Psoas muscle (tissue), 8 donors: ENCODE results near the gene MOK. TPM values are rescaled to one million over a fixed set of nuclear protein-coding genes. Genes with fewer than 3 reads are reported as not detected.
"Not testable (repeated sequence)": the region's sequence is repeated elsewhere in the genome, so short reads cannot be mapped to it uniquely, and the experiment has no call there.

ENCODE experiments used
- ATAC-seq, 4 donors: fragments of 200-7000 bp; cut with Tn5 transposase; one replicate each; pipeline ENCODE4 v1.9.1; 2020; ENCODE audit warnings: moderate library complexity in 3 of 4, mild to moderate bottlenecking in 2 of 4
- DNase-seq, 2 donors: peaks; one replicate each; pipeline ENCODE4 v3.0.0-alpha.2; 2020
- H3K27ac ChIP-seq: fragments of 200-600 bp; one replicate; pipeline ENCODE4 v1.8.0; 2022
- H3K27me3 ChIP-seq, 3 donors: fragments of 200-600 bp in 1 of 3; one replicate each; pipeline versions ENCODE4 v1.6.1 to v1.8.0; 2013 to 2022; ENCODE audit warnings: low read length in 2 of 3, mild to moderate bottlenecking in 2 of 3, moderate library complexity in 1 of 3; ENCODE audit not compliant: insufficient read depth in 3 of 3
- H3K36me3 ChIP-seq, 2 donors: fragments of 200-600 bp in 1 of 2; one replicate each; pipeline versions ENCODE4 v1.6.1 to v1.8.0; 2013 to 2022; ENCODE audit warnings: low read depth in 1 of 2, mild to moderate bottlenecking in 1 of 2, moderate library complexity in 1 of 2; ENCODE audit not compliant: insufficient read depth in 1 of 2
- H3K4me1 ChIP-seq: fragments of 200-600 bp; one replicate; pipeline ENCODE4 v1.8.0; 2022
- H3K4me3 ChIP-seq: fragments of 200-600 bp; one replicate; pipeline ENCODE4 v1.8.0; 2022; ENCODE audit warnings: mild to moderate bottlenecking
- H3K9me3 ChIP-seq: fragments of 200-600 bp; one replicate; pipeline ENCODE4 v1.8.0; 2022
- CTCF ChIP-seq: fragments of 200-600 bp; IDR thresholded peaks from one replicate; pipeline ENCODE4 v1.8.0; 2022; ENCODE audit warnings: antibody characterized with exemption
- WGBS, 3 donors: extraction: QIAGEN DNeasy Blood & Tissue Kit; methylation state at CpG; one replicate each; pipeline versions ENCODE4 v1.1.6 to v1.1.7; 2013; 5-methylcytosine and 5-hydroxymethylcytosine counted together
- intact Hi-C, 2 donors: fragments of 100-400 bp; cut with DNase I; formaldehyde crosslinking; loops; one replicate each; pipeline versions ENCODE4 v1.11.0 to v1.14.2; 2022
- polyA plus RNA-seq, 3 donors: library from polyadenylated mRNA; stranded (reverse); fragments of 200-250 nt; gene quantifications; one replicate each; pipeline ENCODE4 v1.2.3, GENCODE V29; 2013
- total RNA-seq, 4 donors: library from RNA; stranded (reverse); fragmentation: NEBNext Ultra II Directional in 2 of 4; extraction: Animal tissue kit (Norgen Biotek cat#: 25700) in 2 of 4; gene quantifications; one replicate each; pipeline versions ENCODE4 v1.2.1 to v1.2.4, GENCODE V29; 2021 to 2023
- donor health status: healthy with polysubstance abuse.
- donor health status: DM: no; HTN: no; CAD: no; lungs with moderate emphysema.
- donor health status: Bipolar disorder and iron deficiency.
- donor health status: healthy.
- donor health status: DM: yes; HTN: yes; CAD: no.
- donor health status: DM: no; HTN: no; CAD: no.
- donor health status: DM: no; HTN: no; CAD: no.
- donor health status: DM: yes; HTN: yes; CAD: no.

MOK gene
- total and polyA plus RNA-seq, 7 donors = 1.8 to 11.1 (median 3.4) TPM

GRCh38 chr14:102249041-102249440 lies 55.9 kb downstream of the MOK start:
- Histone ChIP-seq H3K9me3 (no peaks in the 10 kb centered on the region), H3K27ac (no peak overlapping the region), H3K36me3 (no peaks in the 10 kb centered on the region), H3K4me1 (no peaks in the 10 kb centered on the region), H3K27me3 (no peaks in the 10 kb centered on the region), H3K4me3 (no peak overlapping the region)
- intact Hi-C loops = no loop called here
- TF ChIP-seq CTCF = no peak
- 88 to 93% (median 89%) methylated on average over 12 of the region's 12 CpGs for WGBS, 3 donors
- ATAC-seq (no peak), DNase-seq (no peak)

DNA sequence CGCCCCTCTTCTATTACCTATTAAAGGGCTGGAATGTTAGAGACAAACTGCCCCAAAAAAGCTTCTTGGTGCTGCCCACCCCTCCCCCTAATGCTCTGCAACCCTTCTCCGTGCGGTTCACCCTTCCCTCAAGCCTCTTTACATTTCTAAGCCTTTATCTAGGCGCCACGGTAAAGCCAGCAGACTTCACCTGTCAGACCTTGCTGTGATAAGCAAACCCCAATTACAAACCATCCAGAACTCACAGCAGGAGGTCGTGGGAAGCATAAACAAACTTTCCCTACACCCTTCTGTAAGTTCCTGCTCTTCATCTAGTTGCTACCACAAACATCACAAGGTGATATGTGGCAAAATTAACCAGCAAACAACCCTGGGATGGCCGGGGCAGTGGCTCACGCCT lies 56.8 kb downstream of the MOK start:
- Histone ChIP-seq H3K4me1 (no peaks in the 10 kb centered on the region), H3K4me3 (no peak overlapping the region), H3K27ac (no peak overlapping the region), H3K9me3 (no peaks in the 10 kb centered on the region), H3K36me3 (no peaks in the 10 kb centered on the region), H3K27me3 (no peaks in the 10 kb centered on the region)
- TF ChIP-seq CTCF = no peak
- WGBS, 3 donors = 81 to 85% (median 82%) methylated on average over 8 of the region's 8 CpGs
- ATAC-seq (no peak), DNase-seq (no peak)
- intact Hi-C loops = no loop called here

- Histone ChIP-seq H3K27ac (no peak overlapping the region), H3K4me3 (no peak overlapping the region), H3K36me3 (no peaks in the 10 kb centered on the region), H3K9me3 (no peaks in the 10 kb centered on the region), H3K4me1 (no peaks in the 10 kb centered on the region), H3K27me3 (no peaks in the 10 kb centered on the region)
- TF ChIP-seq CTCF = no peak
- no peak for DNase-seq
- intact Hi-C loops = no loop called here
- WGBS, 3 donors = 63 to 71% (median 65%) methylated on average over 9 of the region's 9 CpGs
- no peak for ATAC-seq
These were observed 58.9 kb downstream of the MOK start for GRCh38 chr14:102246071-102246470.

- H3K27me3 ChIP-seq, H3K36me3 ChIP-seq, H3K27ac ChIP-seq, H3K4me1 ChIP-seq, H3K9me3 ChIP-seq, ATAC-seq, H3K4me3 ChIP-seq, intact Hi-C loops, DNase-seq: not testable (repeated sequence)
- 95 to 99% (median 99%) methylated on average over 4 of the region's 4 CpGs for WGBS, 3 donors
These were observed 61.2 kb downstream of the MOK start for GRCh38 chr14:102243795-102244194.

DNA sequence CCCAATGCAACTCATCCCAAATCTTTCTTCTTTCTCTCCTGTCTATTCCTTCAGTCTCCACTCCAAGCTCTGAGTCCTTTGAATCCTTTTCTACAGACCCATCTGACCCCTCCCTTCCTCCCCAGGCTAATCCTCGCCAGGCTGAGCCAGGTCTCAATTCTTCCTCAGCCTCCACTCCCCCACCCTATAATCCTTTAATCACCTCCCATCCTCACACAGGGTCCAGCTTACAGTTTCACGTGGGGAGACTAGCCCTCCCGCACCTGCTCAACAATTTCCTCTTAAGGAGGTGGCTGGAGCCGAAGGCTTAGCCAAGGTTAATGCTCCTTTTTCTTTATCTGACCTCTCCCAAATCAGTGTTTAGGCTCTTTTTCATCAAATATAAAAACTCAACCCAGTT lies 63.8 kb downstream of the MOK start:
- 75 to 85% (median 78%) methylated on average over 4 of the region's 4 CpGs for WGBS, 3 donors
- intact Hi-C loops = no loop called here
- no peak for TF ChIP-seq CTCF
- ATAC-seq (no peak), DNase-seq (no peak)
- H3K9me3 ChIP-seq = no peaks in the 10 kb centered on the region
- no peak overlapping the region for H3K4me3 ChIP-seq
- no peaks in the 10 kb centered on the region for H3K4me1 ChIP-seq
- H3K27me3 ChIP-seq = no peaks in the 10 kb centered on the region
- no peaks in the 10 kb centered on the region for H3K36me3 ChIP-seq
- H3K27ac ChIP-seq = no peak overlapping the region

GRCh38 chr14:102240481-102240880 lies 64.5 kb downstream of the MOK start:
- WGBS, 3 donors = 88 to 98% (median 95%) methylated on average over 5 of the region's 5 CpGs
- H3K27me3 ChIP-seq, H3K4me3 ChIP-seq, H3K4me1 ChIP-seq, H3K27ac ChIP-seq, H3K9me3 ChIP-seq, H3K36me3 ChIP-seq, intact Hi-C loops, ATAC-seq, DNase-seq: not testable (repeated sequence)
